ENCODE data around the gene WNT6. TPM values are rescaled to one million over a fixed set of nuclear protein-coding genes. Genes with fewer than 3 reads are reported as not detected.
A peak's percentile ranks its signal among the peaks of the same experiment; 100 is the strongest.

Gene WNT6
- total RNA-seq, 1 donor from 2014 or later, result not detected

DNA sequence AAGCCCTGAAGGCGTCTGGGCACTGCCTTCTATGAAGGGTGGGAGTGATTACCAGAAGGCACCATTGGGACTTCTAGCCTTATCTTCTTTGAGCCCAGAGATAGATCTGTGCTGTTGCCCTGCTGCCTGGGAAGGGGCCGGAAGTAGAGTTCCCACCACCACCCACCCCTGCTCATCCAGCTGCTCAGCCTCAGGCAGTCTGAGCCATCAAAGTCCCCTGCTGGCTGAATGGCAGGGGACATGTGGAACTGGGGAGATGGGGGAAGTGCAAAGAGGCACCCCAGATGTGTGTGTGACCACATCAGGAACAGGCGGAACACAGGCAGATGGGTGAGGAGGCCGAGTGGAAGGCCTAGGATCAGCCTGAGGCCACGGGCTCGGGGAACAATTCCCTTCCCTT, 17.7 kb downstream of the WNT6 start:
- Histone ChIP-seq H3K4me1 (peaks cover 12% of the 10 kb centered on the region), H3K36me3 (no peaks in the 10 kb centered on the region), H3K27ac (no peak overlapping the region), H3K27me3 (peaks cover 96% of the 10 kb centered on the region), H3K9me3 (no peaks in the 10 kb centered on the region), H3K4me3 (no peak overlapping the region)
- no peak for ATAC-seq
- TF ChIP-seq, protein P1, sequence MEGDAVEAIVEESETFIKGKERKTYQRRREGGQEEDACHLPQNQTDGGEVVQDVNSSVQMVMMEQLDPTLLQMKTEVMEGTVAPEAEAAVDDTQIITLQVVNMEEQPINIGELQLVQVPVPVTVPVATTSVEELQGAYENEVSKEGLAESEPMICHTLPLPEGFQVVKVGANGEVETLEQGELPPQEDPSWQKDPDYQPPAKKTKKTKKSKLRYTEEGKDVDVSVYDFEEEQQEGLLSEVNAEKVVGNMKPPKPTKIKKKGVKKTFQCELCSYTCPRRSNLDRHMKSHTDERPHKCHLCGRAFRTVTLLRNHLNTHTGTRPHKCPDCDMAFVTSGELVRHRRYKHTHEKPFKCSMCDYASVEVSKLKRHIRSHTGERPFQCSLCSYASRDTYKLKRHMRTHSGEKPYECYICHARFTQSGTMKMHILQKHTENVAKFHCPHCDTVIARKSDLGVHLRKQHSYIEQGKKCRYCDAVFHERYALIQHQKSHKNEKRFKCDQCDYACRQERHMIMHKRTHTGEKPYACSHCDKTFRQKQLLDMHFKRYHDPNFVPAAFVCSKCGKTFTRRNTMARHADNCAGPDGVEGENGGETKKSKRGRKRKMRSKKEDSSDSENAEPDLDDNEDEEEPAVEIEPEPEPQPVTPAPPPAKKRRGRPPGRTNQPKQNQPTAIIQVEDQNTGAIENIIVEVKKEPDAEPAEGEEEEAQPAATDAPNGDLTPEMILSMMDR (IDR thresholded peaks at IDR 0.05), result no peak
- intact Hi-C loops (cut with DNase I), result no loop called here
- no peak for DNase-seq

DNA sequence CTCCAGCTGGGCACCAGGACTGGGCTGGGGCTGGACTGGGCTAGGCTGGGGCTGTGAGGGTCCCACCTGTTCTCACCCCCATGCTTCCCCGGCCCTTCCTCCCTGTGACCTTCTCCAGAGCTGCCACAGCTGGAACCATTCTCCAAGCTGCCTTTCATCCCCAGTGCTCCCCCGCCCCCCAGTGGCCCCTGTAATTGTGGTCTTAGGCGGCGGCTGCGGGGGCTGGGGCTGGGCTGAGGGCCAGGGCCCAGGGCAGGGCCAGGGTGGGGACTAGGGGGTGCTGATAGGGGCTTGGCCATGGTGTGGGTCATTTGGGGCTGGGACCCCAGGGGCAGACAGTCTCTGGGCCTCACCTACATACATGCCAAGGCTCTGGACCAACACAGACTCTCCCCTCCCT, 18.3 kb downstream of the WNT6 start:
- Histone ChIP-seq H3K27ac (no peak overlapping the region), H3K9me3 (no peaks in the 10 kb centered on the region), H3K36me3 (no peaks in the 10 kb centered on the region), H3K4me3 (no peak overlapping the region), H3K27me3 (peaks cover 96% of the 10 kb centered on the region), H3K4me1 (peaks cover 12% of the 10 kb centered on the region)
- DNase-seq (no peak), ATAC-seq (no peak)
- TF ChIP-seq, protein P1 (IDR thresholded peaks at IDR 0.05), result no peak
- intact Hi-C loops (cut with DNase I), result no loop called here

DNA sequence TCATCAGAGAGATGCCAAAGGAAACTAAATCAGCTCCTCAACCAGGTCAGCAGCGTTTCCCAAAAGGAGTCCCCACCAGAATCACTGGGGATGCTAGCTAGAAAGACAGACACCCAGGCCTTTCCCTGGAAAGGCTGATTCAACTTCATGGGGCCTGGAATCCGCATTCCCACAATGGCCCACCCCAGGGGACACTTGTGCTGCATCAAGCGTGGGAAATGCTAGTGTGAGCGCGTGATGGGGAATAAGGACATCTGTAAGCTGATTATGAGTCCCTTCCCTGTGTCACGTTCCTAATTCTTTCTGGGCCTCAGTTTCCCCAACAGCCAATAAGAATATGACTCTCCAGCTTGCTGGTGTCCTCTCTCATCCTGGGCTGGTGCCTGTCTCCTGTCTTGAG, 18.9 kb downstream of the WNT6 start:
- TF ChIP-seq, protein P1 (IDR thresholded peaks at IDR 0.05), result no peak
- no peak for ATAC-seq

DNA sequence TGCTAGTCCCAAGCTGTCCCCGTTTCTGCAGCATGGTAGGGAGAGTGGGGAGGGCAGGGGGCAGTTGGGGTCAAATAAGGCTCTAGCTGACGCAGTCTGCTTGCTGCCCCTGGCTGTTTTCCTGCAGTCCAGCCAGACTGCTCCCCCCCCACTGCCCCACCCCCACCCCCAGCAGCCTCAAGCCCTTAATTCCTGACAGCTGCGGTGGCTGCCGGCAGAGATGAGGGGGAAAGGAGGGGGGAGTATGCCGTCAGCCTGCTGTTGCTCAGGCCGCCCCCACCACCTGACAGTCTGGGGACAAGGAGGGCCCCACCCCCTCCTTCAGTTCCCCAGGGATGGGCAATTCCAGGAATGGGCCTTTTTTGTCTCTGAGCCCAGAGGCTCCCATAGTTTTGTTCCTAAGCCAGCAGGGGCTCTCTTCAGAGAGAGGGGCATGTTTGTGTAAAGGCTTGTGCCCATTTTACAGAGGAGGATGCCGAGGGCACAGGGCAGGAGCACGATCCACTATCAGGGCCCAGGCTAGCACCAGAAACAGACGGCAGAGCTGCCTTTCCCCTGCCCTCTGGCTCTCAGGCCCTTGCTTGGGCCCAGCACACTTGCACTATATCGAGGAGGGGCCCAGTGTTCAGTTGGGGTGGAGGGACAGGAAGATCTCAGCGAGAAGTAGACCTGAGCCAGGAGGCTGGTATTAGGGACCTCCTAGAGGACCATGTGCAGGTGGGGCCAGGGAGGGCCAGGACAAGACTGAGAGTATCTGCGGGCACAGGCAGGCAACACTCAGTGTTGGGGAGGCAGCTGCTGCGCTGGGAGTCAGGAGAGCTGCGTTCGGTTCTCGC, 19.5 kb downstream of the WNT6 start:
- DNase-seq (peak; percentile 47), ATAC-seq (no peak)
- peaks cover 84% of the 10 kb centered on the region for H3K27me3 ChIP-seq
- H3K9me3 ChIP-seq, result no peaks in the 10 kb centered on the region
- peaks cover 12% of the 10 kb centered on the region for H3K4me1 ChIP-seq
- H3K36me3 ChIP-seq, result no peaks in the 10 kb centered on the region
- intact Hi-C loops (cut with DNase I), result no loop called here
- TF ChIP-seq, protein P1 (IDR thresholded peaks at IDR 0.05), result no peak
- H3K4me3 ChIP-seq, result no peak overlapping the region
- no peak overlapping the region for H3K27ac ChIP-seq

More for the DNA sequence above, 18.9 kb downstream of the WNT6 start:
- H3K4me1 ChIP-seq, result peaks cover 12% of the 10 kb centered on the region
- H3K27ac ChIP-seq, result no peak overlapping the region
- no peak overlapping the region for H3K4me3 ChIP-seq
- no peak for DNase-seq
- H3K27me3 ChIP-seq, result peaks cover 91% of the 10 kb centered on the region
- intact Hi-C loops (cut with DNase I), result no loop called here
- H3K9me3 ChIP-seq, result no peaks in the 10 kb centered on the region
- H3K36me3 ChIP-seq, result no peaks in the 10 kb centered on the region

DNA sequence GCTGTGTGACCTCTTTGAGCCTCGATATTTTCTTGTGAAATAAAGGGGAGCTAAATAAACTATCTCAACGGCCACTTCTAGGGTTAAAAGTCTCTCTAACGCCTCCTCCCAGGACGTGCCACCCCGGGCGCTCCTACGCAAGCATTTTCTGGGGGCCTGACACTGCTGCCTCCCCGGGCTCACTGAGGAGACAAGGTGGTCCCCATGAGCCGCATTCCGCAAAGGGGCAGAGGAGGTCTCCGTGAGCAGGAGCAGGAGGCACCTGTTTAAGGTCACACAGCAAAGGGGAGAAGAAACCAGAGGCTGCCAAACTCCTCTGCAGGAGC, 20.1 kb downstream of the WNT6 start:
- Histone ChIP-seq H3K9me3 (no peaks in the 10 kb centered on the region), H3K4me1 (peaks cover 12% of the 10 kb centered on the region), H3K4me3 (peak overlapping the region; percentile 30), H3K27me3 (peaks cover 78% of the 10 kb centered on the region), H3K27ac (no peak overlapping the region), H3K36me3 (no peaks in the 10 kb centered on the region)
- TF ChIP-seq, protein P1 (IDR thresholded peaks at IDR 0.05), result no peak
- ATAC-seq (no peak), DNase-seq (no peak)
- intact Hi-C loops (cut with DNase I), result no loop called here

Data from upper lobe of right lung (tissue), 1 donor.